ENCODE measurements around the gene PLA2G6. TPM values are rescaled to one million over a fixed set of nuclear protein-coding genes. Genes with fewer than 3 reads are reported as not detected.

The PLA2G6 gene
- total and polyA plus RNA-seq, 2 of the 13 experiments (the other 11 are each of a cell fraction or from before 2014, with no cell fraction given): 4.8 to 11.5 TPM

- ChIA-PET POLR2A (no interaction called here), CTCF (ENCODE audit: low intra/inter-chr PET ratio, low total read pairs) (no interaction called here)
- no peak overlapping the region for H3K9ac ChIP-seq (ENCODE audit: insufficient read depth, low read depth, low read length)
- no peak for ATAC-seq
- H3K9me3 ChIP-seq (ENCODE audit: low read length): no peaks in the 10 kb centered on the region
- H2AFZ ChIP-seq (ENCODE audit: low read length): no peak overlapping the region
- no peaks in the 10 kb centered on the region for H3K79me2 ChIP-seq (ENCODE audit: insufficient read depth, low read length)
- no peak overlapping the region for H3K4me2 ChIP-seq (ENCODE audit: low read depth, low read length)
- 77% methylated on average over 9 of the region's 9 CpGs for WGBS (ENCODE audit: low lambda C conversion rate)
- no peak for FAIRE-seq
- no TSS peak for BruUV-seq (replicated peaks)
- H3K4me1 ChIP-seq (ENCODE audit: insufficient read depth, low read length): no peaks in the 10 kb centered on the region
- in situ Hi-C loops (cut with HindIII; ENCODE audit: extremely low pct_ligation_motif_present, low pct_unique_long_range_greater_than_20kb): no loop called here
- H3K27ac ChIP-seq (ENCODE audit: extremely low read length, insufficient read depth, low read length): no peak overlapping the region
- no peak for DNase-seq (ENCODE audit: low spot score)
- intact Hi-C loops (cut with micrococcal nuclease; ENCODE audit: unreplicated experiment): no loop called here
- no peaks in the 10 kb centered on the region for H3K27me3 ChIP-seq (ENCODE audit: control insufficient read depth in 1 of 2, insufficient read depth in 2 of 2, low read length in 2 of 2)
- no peak overlapping the region for H3K4me3 ChIP-seq (replicated peaks in 1 of 3; ENCODE audit: insufficient read depth in 1 of 3, low read depth in 2 of 3, low read length in 3 of 3)
- no peaks in the 10 kb centered on the region for H3K36me3 ChIP-seq (replicated peaks in 1 of 2; ENCODE audit: control insufficient read depth in 1 of 2, insufficient read depth in 2 of 2, low read length in 2 of 2)
- no peaks in the 10 kb centered on the region for H4K20me1 ChIP-seq (ENCODE audit: insufficient read depth, low read length)
- no peak for TF ChIP-seq EEA1 (CRISPR knock-in tag; IDR thresholded peaks at IDR 0.05; ENCODE audit: borderline replicate concordance)
- no peak for TF ChIP-seq ZNF749 (CRISPR knock-in tag; IDR thresholded peaks at IDR 0.05; ENCODE audit: borderline replicate concordance)
- no peak for TF ChIP-seq SKIL (CRISPR knock-in tag; IDR thresholded peaks at IDR 0.05; ENCODE audit: borderline replicate concordance)
- no peak for TF ChIP-seq ZNF407 (CRISPR knock-in tag; IDR thresholded peaks at IDR 0.05; ENCODE audit: not compliant biosample characterization)
- no peak for TF ChIP-seq RNF2 (conservative IDR thresholded peaks at IDR 0.05; ENCODE audit: low read depth)
- TF ChIP-seq ZNF574 (CRISPR knock-in tag; IDR thresholded peaks at IDR 0.05): no peak
- TF ChIP-seq FOXO4 (CRISPR knock-in tag; conservative IDR thresholded peaks at IDR 0.05): no peak
- TF ChIP-seq ZNF101 (CRISPR knock-in tag; IDR thresholded peaks at IDR 0.05; ENCODE audit: borderline replicate concordance, low read depth): no peak
- TF ChIP-seq IKZF4 (CRISPR knock-in tag; IDR thresholded peaks at IDR 0.05; ENCODE audit: borderline replicate concordance, low read depth, not compliant biosample characterization): no peak
These were observed 53.8 kb downstream of the PLA2G6 start for GRCh38 chr22:38127869-38128268.
